Choroid plexus epithelial cell (primary cell): ENCODE results near the gene APPL1.

Experiments
- DNase-seq: peaks from one replicate; pipeline ENCODE4 v3.0.0-alpha.2; 2010; ENCODE audit warnings: low read depth
- H3K4me3 ChIP-seq: 2 replicates; pipeline ENCODE4 v1.5.1; 2011; ENCODE audit warnings: low read depth, mild to moderate bottlenecking, control low read depth, low read length, moderate library complexity
- CTCF ChIP-seq: conservative IDR thresholded peaks from 2 replicates; pipeline ENCODE4 v1.5.1; 2011; ENCODE audit warnings: low read depth, mild to moderate bottlenecking, control low read depth, inconsistent platforms, low read length, moderate library complexity

Gene APPL1

DNA sequence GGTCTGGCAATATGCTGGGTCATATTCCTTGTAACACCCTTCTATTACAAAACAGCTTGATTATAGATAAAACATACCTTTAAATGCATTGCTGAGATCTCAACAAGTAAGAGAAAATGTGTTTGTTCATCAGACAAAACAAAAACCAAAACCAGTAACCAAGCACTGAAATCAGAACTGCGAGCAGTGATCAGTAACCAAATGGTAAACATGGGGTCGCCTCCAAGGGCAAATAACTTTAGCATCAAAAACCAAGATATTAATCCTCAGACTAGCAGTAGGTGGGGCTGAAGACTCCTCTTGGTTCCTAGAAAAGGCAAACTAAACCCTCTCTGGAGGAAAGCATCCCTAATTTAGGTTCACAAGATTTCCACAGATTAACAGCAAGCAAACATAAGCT lies 21.1 kb upstream of the APPL1 start:
- DNase-seq: no peak
- no peak for TF ChIP-seq CTCF
- H3K4me3 ChIP-seq: no peak overlapping the region

DNA sequence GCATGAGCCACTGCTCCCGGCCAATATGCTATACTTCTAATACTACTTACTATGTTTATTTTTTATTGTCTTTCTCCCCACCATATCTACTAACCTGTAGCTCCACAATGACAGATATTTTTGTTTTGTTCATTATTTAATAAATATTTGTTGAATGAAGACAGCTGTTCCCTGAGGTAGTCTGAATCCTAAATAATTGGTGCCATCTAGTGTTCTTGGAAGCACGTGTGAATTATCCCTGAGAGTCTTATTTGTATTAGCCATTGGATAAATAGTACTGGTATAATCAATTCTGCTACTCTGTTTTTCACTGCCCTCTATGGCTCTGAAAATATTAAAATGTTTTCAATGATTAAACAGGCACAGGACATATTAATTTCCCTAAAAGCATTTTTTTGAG lies 5.6 kb upstream of the APPL1 start:
- TF ChIP-seq CTCF: peak; percentile 45
- peak; percentile 61 for DNase-seq

DNA sequence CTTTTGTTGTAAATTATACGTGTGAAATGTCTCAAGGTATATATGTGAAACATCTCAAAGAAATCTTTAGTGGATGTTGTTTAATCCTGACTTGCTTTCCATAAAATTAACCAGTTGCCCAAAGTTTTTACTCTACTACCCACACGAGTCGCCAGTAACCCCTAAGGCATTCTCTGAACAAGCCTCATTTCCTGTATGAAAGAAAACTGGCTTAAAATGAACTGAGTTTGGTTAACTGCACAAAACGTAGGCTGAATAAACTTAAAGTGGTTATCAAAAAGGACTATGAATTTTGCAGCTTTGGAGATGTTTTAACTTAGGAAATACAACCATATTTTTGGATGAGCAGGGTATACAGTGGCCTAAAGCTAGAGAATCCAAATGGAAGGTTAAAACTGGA lies 2.7 kb upstream of the APPL1 start:
- DNase-seq: no peak
- no peak overlapping the region for H3K4me3 ChIP-seq
- no peak for TF ChIP-seq CTCF

More for the DNA sequence above, 5.6 kb upstream of the APPL1 start:
- H3K4me3 ChIP-seq: no peak overlapping the region

GRCh38 chr3:57226176-57226575 lies 1.4 kb upstream of the APPL1 start:
- no peak for DNase-seq
- H3K4me3 ChIP-seq: no peak overlapping the region
- no peak for TF ChIP-seq CTCF

- peak; percentile 68 for DNase-seq
These were observed 612 bp downstream of the APPL1 start for GRCh38 chr3:57227930-57228751.

DNA sequence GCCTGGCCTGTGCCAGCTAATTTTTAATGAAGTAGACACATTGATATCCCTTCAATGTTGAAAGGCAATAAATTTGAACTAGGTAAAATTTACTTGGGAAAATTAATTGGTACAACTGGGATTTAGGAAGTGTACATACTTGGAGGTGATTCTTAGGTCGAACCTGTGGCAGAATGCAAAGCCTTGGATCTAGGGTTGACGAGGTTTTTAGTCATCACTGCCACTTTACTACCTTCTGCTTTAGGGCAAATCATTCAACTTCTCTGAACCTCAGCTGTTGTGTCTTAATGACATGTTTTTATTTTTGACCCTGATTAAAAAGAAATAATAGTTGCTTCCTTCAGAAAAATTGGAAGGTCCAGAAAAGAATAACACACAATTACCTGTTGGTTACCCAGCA lies 2.5 kb downstream of the APPL1 start:
- no peak for DNase-seq
- no peak overlapping the region for H3K4me3 ChIP-seq
- no peak for TF ChIP-seq CTCF

More at GRCh38 chr3:57227930-57228751, 612 bp downstream of the APPL1 start:
- H3K4me3 ChIP-seq: peak overlapping the region; percentile 86
- no peak for TF ChIP-seq CTCF

DNA sequence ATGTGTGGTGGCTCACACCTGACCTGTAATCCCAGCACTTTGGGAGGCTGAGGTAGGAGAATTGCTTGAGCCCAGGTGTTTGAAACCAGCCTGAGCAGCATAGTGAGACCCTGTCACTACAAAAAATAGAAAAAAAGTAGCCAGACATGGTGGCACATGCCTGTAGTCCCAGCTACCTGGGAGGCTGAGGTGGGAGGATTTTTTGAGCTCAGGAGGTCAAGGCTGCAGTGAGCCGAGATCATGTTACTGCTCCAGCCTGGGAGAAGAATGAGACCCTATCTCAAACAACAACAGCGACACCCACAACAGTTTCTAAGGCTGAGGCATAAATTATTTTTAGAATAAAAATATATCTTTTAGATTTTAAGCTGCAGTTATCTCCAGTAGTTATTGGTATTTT lies 6.3 kb downstream of the APPL1 start:
- no peak overlapping the region for H3K4me3 ChIP-seq
- DNase-seq: no peak
- no peak for TF ChIP-seq CTCF
